Gastroesophageal sphincter (tissue), 4 donors: ENCODE results near the gene ACR. TPM values are rescaled to one million over a fixed set of nuclear protein-coding genes. Genes with fewer than 3 reads are reported as not detected.
"Not testable (repeated sequence)": the region's sequence is repeated elsewhere in the genome, so short reads cannot be mapped to it uniquely, and the experiment has no call there.

Experiments used
- ATAC-seq: fragments of 150-250 bp; one replicate; pipeline ENCODE4 v1.9.1; 2016; ENCODE audit warnings: mild to moderate bottlenecking, moderate library complexity
- H3K27ac ChIP-seq, 4 donors: fragments of 200-600 bp; sonication (generic) in 3 of 4; 1 replicate in 3 of 4; 2 replicates in 1 of 4; pipeline ENCODE4 v1.5.1; 2016 to 2019
- H3K27me3 ChIP-seq: fragments of 200-600 bp; sonication (generic); one replicate; pipeline ENCODE4 v1.5.1; 2019
- H3K36me3 ChIP-seq, 2 donors: fragments of 200-600 bp; sonication (generic); one replicate each; pipeline ENCODE4 v1.5.1; 2019; ENCODE audit warnings: control low read depth in 1 of 2
- H3K4me1 ChIP-seq, 3 donors: fragments of 200-600 bp; sonication (generic); 1 replicate in 2 of 3; 2 replicates in 1 of 3; pipeline ENCODE4 v1.5.1; 2016 to 2019; ENCODE audit warnings: control low read depth in 2 of 3
- H3K4me3 ChIP-seq, 2 donors: fragments of 200-600 bp; sonication (generic); one replicate each; pipeline ENCODE4 v1.5.1; 2019; ENCODE audit warnings: mild to moderate bottlenecking in 1 of 2, moderate library complexity in 1 of 2
- H3K9me3 ChIP-seq, 3 donors: fragments of 200-600 bp; sonication (generic); one replicate each; pipeline ENCODE4 v1.5.1; 2017 to 2019; ENCODE audit warnings: control low read depth in 2 of 3
- CTCF ChIP-seq, 4 experiments: fragments of 200-600 bp in 2 of 4; fragments of 450-650 bp in 2 of 4; sonication (generic) in 1 of 4; IDR thresholded peaks; one replicate each; pipeline ENCODE4 v1.5.1; 2017 to 2019; ENCODE audit warnings: antibody characterized with exemption in 4 of 4, mild to moderate bottlenecking in 2 of 4, moderate library complexity in 2 of 4
- WGBS, 2 donors: methylation state at CpG; one replicate each; pipeline ENCODE4 v1.1.5; 2018; ENCODE audit warnings: low coverage in 1 of 2; 5-methylcytosine and 5-hydroxymethylcytosine counted together
- total RNA-seq, 4 donors: library from RNA; depleted of rRNA; stranded (reverse); fragments of >200 nt; gene quantifications; one replicate each; pipeline ENCODE4 v1.1.0, GENCODE V29; 2016

ACR gene
- total RNA-seq, 4 donors from 2014 or later: not detected

DNA sequence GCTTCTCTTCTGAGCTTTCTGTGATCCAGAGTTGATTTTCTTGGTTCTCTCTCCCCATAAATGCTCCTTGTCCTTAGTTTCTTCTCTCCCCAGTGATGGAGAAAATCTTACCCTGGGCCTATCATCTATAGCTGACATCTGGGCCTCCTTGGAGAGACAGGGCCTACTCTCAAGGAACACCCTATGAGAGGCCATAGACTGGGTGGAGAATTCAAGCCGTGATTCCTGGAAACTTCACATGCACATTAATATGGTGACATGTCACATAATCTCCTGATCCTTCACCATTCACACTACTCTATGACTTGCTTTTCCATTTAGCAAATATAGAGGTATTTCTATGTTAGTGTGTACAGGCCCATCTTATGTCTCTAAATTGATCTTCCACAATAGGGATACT is 9.5 kb downstream of the ACR start:
- not testable (repeated sequence) for H3K4me1 ChIP-seq, H3K36me3 ChIP-seq, H3K9me3 ChIP-seq, H3K27ac ChIP-seq, ATAC-seq, H3K27me3 ChIP-seq, H3K4me3 ChIP-seq
- WGBS, 2 donors: 78% methylated on average over 1 of the region's 1 CpG; no CpG with 5 or more reads in 1 of the 2 donors

GRCh38 chr22:50748630-50749029 is 10.6 kb downstream of the ACR start:
- H3K27ac ChIP-seq, H3K4me1 ChIP-seq, H3K4me3 ChIP-seq, H3K9me3 ChIP-seq, ATAC-seq, H3K27me3 ChIP-seq, H3K36me3 ChIP-seq: not testable (repeated sequence)
- 100% methylated on average over 2 of the region's 13 CpGs; no CpG with 5 or more reads in 1 of the 2 donors for WGBS, 2 donors

DNA sequence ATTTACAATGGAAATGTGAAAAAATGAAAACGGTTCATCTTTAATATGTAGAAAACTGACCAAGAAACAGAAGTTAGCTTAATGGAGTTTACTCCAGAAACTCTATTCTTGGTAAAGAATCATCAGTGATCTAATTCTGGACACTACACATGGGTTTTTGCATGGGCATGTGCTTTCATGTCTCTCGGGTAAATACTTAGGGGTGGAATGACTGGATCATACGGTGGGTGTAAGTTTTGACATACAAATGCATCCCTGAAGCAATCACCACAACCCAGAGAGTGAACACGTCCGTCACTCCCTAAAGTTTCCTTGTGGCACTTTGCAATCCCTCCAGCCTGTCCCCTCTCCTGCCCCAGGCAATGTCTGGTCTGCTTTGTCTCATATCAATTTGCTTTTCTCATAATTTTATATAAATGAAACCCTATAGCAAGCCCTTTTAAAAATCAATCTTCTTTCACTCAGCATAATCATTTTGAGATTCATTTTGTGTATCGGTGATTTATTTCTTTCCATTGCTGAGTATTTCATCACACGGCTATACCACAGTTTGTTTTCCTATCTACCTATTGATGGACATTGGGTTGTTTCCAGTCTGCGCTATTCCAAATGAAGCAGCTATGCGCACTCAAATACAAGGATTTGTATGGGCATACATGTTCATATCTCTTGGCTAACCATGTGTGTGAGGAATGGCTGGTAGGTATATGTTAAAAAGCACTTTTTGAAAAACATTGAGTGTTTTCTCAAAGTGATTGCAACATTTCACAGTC is 11.5 kb downstream of the ACR start:
- H3K27ac ChIP-seq: not testable (repeated sequence)

GRCh38 chr22:50755251-50755650 is 17.2 kb downstream of the ACR start:
- not testable (repeated sequence) for H3K27me3 ChIP-seq, H3K9me3 ChIP-seq, H3K36me3 ChIP-seq, H3K4me1 ChIP-seq, H3K4me3 ChIP-seq, H3K27ac ChIP-seq, ATAC-seq
- WGBS, 2 donors: 95 to 98% methylated on average over 11 to 19 of the region's 20 CpGs

More for the DNA sequence above, 11.5 kb downstream of the ACR start:
- not testable (repeated sequence) for H3K36me3 ChIP-seq, ATAC-seq, H3K4me3 ChIP-seq, H3K9me3 ChIP-seq, H3K4me1 ChIP-seq, H3K27me3 ChIP-seq
- WGBS, 2 donors: 66 to 80% methylated on average over 8 of the region's 9 CpGs

GRCh38 chr22:50756406-50756805 is 18.4 kb downstream of the ACR start:
- not testable (repeated sequence) for H3K4me1 ChIP-seq, H3K27me3 ChIP-seq, H3K27ac ChIP-seq, H3K36me3 ChIP-seq, H3K9me3 ChIP-seq, ATAC-seq
- H3K4me3 ChIP-seq: peak overlapping the region in 1 of 2 donors; percentile 57
- WGBS, 2 donors: no CpG with 5 or more reads among the region's 9 CpGs

- H3K36me3 ChIP-seq, H3K9me3 ChIP-seq, H3K4me1 ChIP-seq, H3K27me3 ChIP-seq, ATAC-seq: not testable (repeated sequence)
- Histone ChIP-seq H3K27ac (peak overlapping the region in 3 of 4 donors; percentile 24 to 43 (median 42)), H3K4me3 (peak overlapping the region; percentile 35 to 57)
- peak in 2 of 4 experiments; percentile 31 to 51 for TF ChIP-seq CTCF (IDR thresholded peaks at IDR 0.05)
- WGBS, 2 donors: 0 to 22% methylated on average over 4 to 10 of the region's 24 CpGs
Measured at GRCh38 chr22:50756949-50757491, 19.0 kb downstream of the ACR start.

DNA sequence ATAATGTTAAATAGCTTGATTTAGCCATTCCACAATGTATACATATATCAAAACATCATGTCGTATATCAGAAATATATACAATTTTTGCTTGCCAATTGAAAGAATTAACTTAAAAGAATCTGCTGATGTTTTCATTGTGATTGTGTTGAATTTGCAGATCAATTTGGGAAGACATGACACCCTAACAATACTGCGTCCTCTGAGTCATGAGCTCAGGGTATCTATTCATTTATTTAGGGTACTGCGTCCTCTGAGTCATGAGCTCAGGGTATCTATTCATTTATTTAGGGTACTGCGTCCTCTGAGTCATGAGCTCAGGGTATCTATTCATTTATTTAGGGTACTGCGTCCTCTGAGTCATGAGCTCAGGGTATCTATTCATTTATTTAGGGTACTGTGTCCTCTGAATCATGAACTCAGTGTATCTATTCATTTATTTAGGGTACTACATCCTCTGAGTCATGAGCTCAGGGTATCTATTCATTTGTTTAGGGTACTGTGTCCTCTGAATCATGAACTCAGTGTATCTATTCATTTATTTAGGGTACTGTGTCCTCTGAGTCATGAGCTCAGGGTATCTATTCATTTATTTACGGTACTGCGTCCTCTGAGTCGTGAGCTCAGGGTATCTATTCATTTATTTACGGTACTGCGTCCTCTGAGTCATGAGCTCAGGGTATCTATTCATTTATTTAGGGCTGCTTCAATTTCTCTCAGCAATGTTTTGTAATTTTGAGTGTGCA is 21.8 kb downstream of the ACR start:
- H3K4me3 ChIP-seq, H3K4me1 ChIP-seq, ATAC-seq, H3K27ac ChIP-seq, H3K9me3 ChIP-seq, H3K27me3 ChIP-seq, H3K36me3 ChIP-seq: not testable (repeated sequence)
- 52 to 63% methylated on average over 8 of the region's 10 CpGs for WGBS, 2 donors

DNA sequence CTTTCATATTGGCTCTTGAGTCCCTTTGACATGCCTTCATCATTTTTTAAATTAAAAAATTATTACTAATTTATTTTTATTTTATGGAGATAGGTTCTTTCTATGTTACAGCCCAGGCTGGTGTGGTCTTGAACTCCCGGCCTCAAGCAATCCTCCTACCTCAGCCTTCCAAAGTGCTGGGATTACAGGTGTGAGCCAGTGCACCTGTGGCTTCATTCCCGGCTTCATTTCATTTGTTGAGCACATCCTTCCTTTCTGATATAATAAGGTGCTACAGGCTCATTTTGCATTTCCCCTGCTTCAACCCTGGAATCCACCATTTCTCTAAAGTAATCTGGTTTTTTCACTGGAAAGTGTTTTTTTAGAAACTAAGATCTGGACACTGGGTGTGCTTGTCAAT is 23.8 kb downstream of the ACR start:
- ATAC-seq, H3K27me3 ChIP-seq, H3K27ac ChIP-seq, H3K36me3 ChIP-seq, H3K4me3 ChIP-seq, H3K9me3 ChIP-seq, H3K4me1 ChIP-seq: not testable (repeated sequence)
- 91% methylated on average over 2 of the region's 2 CpGs; no CpG with 5 or more reads in 1 of the 2 donors for WGBS, 2 donors

DNA sequence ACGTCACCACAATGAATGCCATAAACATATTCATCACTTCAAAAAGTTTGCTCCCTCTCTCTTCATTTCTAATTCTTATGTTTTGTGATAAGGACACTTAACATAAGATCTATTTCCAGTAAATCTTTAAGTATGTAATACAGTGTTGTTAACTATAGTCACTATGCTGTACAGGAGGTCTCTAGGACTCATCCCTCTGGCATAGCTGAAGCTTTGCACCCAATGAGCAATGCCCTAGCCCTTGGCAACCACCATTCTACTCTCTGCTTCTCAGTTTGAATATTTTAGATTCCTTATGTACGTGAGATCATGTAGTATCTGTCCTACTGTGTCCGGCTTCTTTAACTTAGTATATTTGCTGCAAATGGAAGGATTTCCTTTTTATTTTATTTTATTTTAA is 26.3 kb downstream of the ACR start:
- H3K4me3 ChIP-seq, H3K4me1 ChIP-seq, H3K9me3 ChIP-seq, H3K27ac ChIP-seq, H3K27me3 ChIP-seq, ATAC-seq, H3K36me3 ChIP-seq: not testable (repeated sequence)
- WGBS, 2 donors: 61 to 82% methylated on average over 2 to 3 of the region's 3 CpGs
